Measurements from ENCODE around the gene SGMS1. TPM values are rescaled to one million over a fixed set of nuclear protein-coding genes. Genes with fewer than 3 reads are reported as not detected.
"Not testable (repeated sequence)": the region's sequence is repeated elsewhere in the genome, so short reads cannot be mapped to it uniquely, and the experiment has no call there.

The SGMS1 gene
- total RNA-seq, 1 experiment from 2014 or later, result 34.5 TPM

DNA sequence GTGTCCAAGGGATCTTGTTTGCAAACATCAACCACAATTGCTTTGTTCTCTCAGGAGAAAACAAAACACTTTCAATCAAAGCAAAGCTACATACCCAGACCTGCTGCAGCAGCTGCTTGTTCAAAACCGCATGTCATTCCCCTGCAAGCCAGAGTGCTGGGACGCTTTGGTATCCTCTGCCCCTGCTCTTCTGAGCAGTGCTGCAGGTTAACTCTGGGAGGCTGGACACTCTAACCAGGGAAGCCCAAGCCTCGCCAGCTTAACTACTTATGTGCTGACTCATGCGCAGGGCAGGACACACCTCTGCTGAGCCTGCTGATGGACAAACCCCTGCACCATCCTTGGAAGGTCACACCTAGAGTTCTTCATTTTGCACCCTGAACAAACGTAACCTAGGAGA is 344.3 kb downstream of the SGMS1 start:
- CTCF ChIA-PET, result no interaction called here
- Mint-ChIP-seq H3K4me1 (ENCODE audit: low read depth, unreplicated experiment) (no peaks in the 10 kb centered on the region), H3K27ac (ENCODE audit: unreplicated experiment) (no peak overlapping the region), H3K27me3 (ENCODE audit: unreplicated experiment) (peaks cover 47% of the 10 kb centered on the region), H3K36me3 (ENCODE audit: insufficient read depth, unreplicated experiment) (no peaks in the 10 kb centered on the region), H3K4me3 (ENCODE audit: low read depth, unreplicated experiment) (no peak overlapping the region), H3K9me3 (ENCODE audit: low read depth, unreplicated experiment) (no peaks in the 10 kb centered on the region)
- no TSS peak for BruUV-seq (replicated peaks)
- TF ChIP-seq, protein P1, sequence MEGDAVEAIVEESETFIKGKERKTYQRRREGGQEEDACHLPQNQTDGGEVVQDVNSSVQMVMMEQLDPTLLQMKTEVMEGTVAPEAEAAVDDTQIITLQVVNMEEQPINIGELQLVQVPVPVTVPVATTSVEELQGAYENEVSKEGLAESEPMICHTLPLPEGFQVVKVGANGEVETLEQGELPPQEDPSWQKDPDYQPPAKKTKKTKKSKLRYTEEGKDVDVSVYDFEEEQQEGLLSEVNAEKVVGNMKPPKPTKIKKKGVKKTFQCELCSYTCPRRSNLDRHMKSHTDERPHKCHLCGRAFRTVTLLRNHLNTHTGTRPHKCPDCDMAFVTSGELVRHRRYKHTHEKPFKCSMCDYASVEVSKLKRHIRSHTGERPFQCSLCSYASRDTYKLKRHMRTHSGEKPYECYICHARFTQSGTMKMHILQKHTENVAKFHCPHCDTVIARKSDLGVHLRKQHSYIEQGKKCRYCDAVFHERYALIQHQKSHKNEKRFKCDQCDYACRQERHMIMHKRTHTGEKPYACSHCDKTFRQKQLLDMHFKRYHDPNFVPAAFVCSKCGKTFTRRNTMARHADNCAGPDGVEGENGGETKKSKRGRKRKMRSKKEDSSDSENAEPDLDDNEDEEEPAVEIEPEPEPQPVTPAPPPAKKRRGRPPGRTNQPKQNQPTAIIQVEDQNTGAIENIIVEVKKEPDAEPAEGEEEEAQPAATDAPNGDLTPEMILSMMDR (IDR thresholded peaks at IDR 0.05; ENCODE audit: unreplicated experiment), result no peak
- peak; percentile 7 for DNase-seq
- intact Hi-C loops (cut with micrococcal nuclease; ENCODE audit: unreplicated experiment), result no loop called here

DNA sequence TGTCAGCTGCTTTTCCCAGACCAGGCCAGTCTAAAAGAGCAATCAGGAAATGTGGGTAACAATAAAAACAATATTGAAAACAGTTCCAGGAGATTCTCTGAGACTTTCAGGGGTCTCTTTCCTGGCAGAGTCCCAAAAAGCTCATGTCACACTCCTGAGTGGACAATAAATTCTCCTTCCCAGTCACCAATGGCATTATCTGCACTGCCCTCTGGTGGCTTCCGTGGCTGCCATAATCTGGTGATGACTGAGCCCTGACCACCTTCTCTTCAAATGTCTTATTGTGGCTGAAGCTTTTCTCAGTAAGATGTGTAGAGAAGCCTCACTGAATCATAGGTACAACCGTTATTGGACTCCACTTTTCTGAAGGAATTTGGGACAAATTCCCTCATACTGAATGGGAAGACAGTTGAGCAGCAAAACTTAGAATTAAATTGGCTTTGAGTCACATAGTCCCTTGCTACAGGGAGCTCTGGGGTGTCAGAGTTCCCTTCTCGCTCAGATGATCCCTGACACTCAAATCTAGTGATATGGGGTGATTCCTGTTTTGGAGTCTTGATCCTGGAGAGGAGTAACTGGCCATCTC is 348.0 kb downstream of the SGMS1 start:
- no peaks in the 10 kb centered on the region for H3K9me3 Mint-ChIP-seq (ENCODE audit: low read depth, unreplicated experiment)
- no peak overlapping the region for H3K27ac Mint-ChIP-seq (ENCODE audit: unreplicated experiment)
- CTCF ChIA-PET, result no interaction called here
- no peaks in the 10 kb centered on the region for H3K4me1 Mint-ChIP-seq (ENCODE audit: low read depth, unreplicated experiment)
- BruUV-seq (replicated peaks), result no TSS peak
- no peak overlapping the region for H3K4me3 Mint-ChIP-seq (ENCODE audit: low read depth, unreplicated experiment)
- intact Hi-C loops (cut with micrococcal nuclease; ENCODE audit: unreplicated experiment), result no loop called here
- peaks cover 38% of the 10 kb centered on the region for H3K27me3 Mint-ChIP-seq (ENCODE audit: unreplicated experiment)
- no peaks in the 10 kb centered on the region for H3K36me3 Mint-ChIP-seq (ENCODE audit: insufficient read depth, unreplicated experiment)
- TF ChIP-seq, protein P1 (IDR thresholded peaks at IDR 0.05; ENCODE audit: unreplicated experiment), result peak; percentile 16
- peak; percentile 57 for DNase-seq

DNA sequence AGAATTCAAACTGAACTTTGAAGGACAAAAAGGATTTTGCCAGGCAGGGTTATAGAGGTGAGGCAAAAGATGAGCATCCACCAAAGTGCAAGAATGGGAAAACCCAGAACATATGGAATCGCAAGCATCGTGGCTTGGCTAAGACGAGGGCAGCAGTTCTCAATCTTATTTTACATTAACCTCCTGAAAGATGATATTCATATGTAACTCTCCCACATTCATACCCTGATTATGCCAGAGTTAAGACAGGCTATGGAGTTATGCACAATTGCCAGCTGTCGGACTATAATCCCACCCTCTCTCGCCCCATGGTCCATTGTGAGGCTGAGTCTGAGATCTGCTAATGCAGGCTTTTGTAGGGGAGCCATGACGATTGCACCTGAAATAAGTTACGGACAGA is 351.2 kb downstream of the SGMS1 start:
- DNase-seq, result no peak
- no peaks in the 10 kb centered on the region for H3K9me3 Mint-ChIP-seq (ENCODE audit: low read depth, unreplicated experiment)
- TF ChIP-seq, protein P1 (IDR thresholded peaks at IDR 0.05; ENCODE audit: unreplicated experiment), result no peak
- H3K27ac Mint-ChIP-seq (ENCODE audit: unreplicated experiment), result no peak overlapping the region
- no peaks in the 10 kb centered on the region for H3K4me1 Mint-ChIP-seq (ENCODE audit: low read depth, unreplicated experiment)
- no peaks in the 10 kb centered on the region for H3K36me3 Mint-ChIP-seq (ENCODE audit: insufficient read depth, unreplicated experiment)
- BruUV-seq (replicated peaks), result no TSS peak
- intact Hi-C loops (cut with micrococcal nuclease; ENCODE audit: unreplicated experiment), result no loop called here
- CTCF ChIA-PET, result interaction anchor here (0.6 kb wide), 1 partner anchor 1756 kb away, joined by 3 read pairs; no protein-coding TSS in a partner anchor
- H3K4me3 Mint-ChIP-seq (ENCODE audit: low read depth, unreplicated experiment), result no peak overlapping the region
- peaks cover 38% of the 10 kb centered on the region for H3K27me3 Mint-ChIP-seq (ENCODE audit: unreplicated experiment)

DNA sequence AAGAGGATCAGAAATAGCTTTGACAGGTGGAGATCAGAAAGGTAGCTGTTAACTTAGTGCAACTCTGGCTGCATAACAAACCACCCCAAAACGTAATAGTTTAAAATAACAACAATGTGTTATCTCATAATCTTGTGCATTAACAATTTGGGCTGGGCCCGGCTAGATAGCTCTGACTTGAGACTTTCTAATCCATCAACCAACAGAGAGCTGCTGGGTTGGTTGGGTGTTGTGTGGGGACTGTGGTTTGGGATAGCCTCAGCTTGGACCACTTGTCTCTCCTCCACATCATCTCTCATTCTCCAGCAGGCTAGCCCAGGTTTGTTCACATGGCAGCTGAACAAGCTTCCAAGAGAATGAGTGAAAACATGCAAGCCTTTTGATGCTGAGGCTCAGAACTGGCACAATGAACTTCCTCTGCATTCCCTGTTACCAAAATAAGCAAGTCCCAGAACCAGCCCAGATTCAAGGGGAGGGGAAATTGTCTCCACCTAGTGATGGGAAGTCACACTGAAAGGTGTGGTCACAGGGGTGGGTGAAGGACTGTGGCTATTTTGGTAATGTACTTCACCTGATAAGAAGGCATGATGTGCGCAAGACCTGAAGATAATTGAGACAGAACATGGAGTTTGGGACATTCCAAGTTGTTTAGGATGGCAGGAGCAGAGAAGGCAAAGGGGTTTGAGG is 352.0 kb downstream of the SGMS1 start:
- CTCF ChIA-PET, result no interaction called here
- intact Hi-C loops (cut with micrococcal nuclease; ENCODE audit: unreplicated experiment), result no loop called here
- Mint-ChIP-seq H3K27ac (ENCODE audit: unreplicated experiment) (no peak overlapping the region), H3K9me3 (ENCODE audit: low read depth, unreplicated experiment) (no peaks in the 10 kb centered on the region), H3K4me1 (ENCODE audit: low read depth, unreplicated experiment) (no peaks in the 10 kb centered on the region), H3K27me3 (ENCODE audit: unreplicated experiment) (peaks cover 36% of the 10 kb centered on the region), H3K4me3 (ENCODE audit: low read depth, unreplicated experiment) (no peak overlapping the region), H3K36me3 (ENCODE audit: insufficient read depth, unreplicated experiment) (no peaks in the 10 kb centered on the region)
- TF ChIP-seq, protein P1 (IDR thresholded peaks at IDR 0.05; ENCODE audit: unreplicated experiment), result no peak
- BruUV-seq (replicated peaks), result no TSS peak
- DNase-seq, result no peak

DNA sequence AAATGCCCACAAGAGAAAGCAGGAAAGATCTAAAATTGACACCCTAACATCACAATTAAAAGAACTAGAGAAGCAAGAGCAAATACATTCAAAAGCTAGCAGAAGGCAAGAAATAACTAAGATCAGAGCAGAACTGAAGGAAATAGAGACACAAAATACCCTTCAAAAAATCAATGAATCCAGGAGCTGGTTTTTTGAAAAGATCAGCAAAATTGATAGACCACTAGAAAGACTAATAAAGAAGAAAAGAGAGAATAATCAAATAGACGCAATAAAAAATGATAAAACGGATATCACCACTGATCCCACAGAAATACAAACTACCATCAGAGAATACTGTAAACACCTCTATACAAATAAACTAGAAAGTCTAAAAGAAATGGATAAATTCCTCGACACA is 355.9 kb downstream of the SGMS1 start:
- H3K4me1 Mint-ChIP-seq (ENCODE audit: low read depth, unreplicated experiment); BruUV-seq (replicated peaks); H3K9me3 Mint-ChIP-seq (ENCODE audit: low read depth, unreplicated experiment); H3K27ac Mint-ChIP-seq (ENCODE audit: unreplicated experiment); intact Hi-C loops (cut with micrococcal nuclease; ENCODE audit: unreplicated experiment); H3K4me3 Mint-ChIP-seq (ENCODE audit: low read depth, unreplicated experiment); DNase-seq; CTCF ChIA-PET; H3K36me3 Mint-ChIP-seq (ENCODE audit: insufficient read depth, unreplicated experiment): not testable (repeated sequence)
- peaks cover 59% of the 10 kb centered on the region for H3K27me3 Mint-ChIP-seq (ENCODE audit: unreplicated experiment)

DNA sequence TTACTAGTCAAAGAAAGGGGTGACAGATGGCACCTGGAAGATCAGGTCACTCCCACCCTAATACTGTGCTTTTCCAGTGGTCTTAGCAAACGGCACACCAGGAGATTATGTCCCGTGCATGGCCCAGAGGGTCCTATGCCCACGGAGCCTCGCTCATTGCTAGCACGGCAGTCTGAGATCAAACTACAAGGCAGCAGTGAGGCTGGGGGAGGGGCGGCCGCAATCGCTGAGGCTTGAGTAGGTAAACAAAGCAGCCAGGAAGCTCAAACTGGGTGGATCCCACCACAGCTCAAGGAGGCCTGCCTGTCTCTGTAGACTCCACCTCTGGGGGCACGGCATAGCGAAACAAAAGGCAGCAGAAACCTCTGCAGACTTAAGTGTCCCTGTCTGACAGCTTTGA is 361.1 kb downstream of the SGMS1 start:
- intact Hi-C loops (cut with micrococcal nuclease; ENCODE audit: unreplicated experiment); BruUV-seq (replicated peaks); H3K4me1 Mint-ChIP-seq (ENCODE audit: low read depth, unreplicated experiment); CTCF ChIA-PET; H3K27ac Mint-ChIP-seq (ENCODE audit: unreplicated experiment); H3K36me3 Mint-ChIP-seq (ENCODE audit: insufficient read depth, unreplicated experiment); H3K9me3 Mint-ChIP-seq (ENCODE audit: low read depth, unreplicated experiment): not testable (repeated sequence)
- H3K4me3 Mint-ChIP-seq (ENCODE audit: low read depth, unreplicated experiment), result peak overlapping the region; percentile 9
- peaks cover 70% of the 10 kb centered on the region for H3K27me3 Mint-ChIP-seq (ENCODE audit: unreplicated experiment)
- DNase-seq, result peak; percentile 2
